GM19043 (cell line): ENCODE results near the gene SLC13A2.
"Not testable (repeated sequence)": the region's sequence is repeated elsewhere in the genome, so short reads cannot be mapped to it uniquely, and the experiment has no call there.

ENCODE experiments used
- ATAC-seq: cut with Tn5 transposase; IDR thresholded peaks from one replicate; pipeline ENCODE4 v1.9.1; 2021; ENCODE audit warnings: low read depth; ENCODE audit not compliant: unreplicated experiment

SLC13A2 gene, protein sequence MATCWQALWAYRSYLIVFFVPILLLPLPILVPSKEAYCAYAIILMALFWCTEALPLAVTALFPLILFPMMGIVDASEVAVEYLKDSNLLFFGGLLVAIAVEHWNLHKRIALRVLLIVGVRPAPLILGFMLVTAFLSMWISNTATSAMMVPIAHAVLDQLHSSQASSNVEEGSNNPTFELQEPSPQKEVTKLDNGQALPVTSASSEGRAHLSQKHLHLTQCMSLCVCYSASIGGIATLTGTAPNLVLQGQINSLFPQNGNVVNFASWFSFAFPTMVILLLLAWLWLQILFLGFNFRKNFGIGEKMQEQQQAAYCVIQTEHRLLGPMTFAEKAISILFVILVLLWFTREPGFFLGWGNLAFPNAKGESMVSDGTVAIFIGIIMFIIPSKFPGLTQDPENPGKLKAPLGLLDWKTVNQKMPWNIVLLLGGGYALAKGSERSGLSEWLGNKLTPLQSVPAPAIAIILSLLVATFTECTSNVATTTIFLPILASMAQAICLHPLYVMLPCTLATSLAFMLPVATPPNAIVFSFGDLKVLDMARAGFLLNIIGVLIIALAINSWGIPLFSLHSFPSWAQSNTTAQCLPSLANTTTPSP

DNA sequence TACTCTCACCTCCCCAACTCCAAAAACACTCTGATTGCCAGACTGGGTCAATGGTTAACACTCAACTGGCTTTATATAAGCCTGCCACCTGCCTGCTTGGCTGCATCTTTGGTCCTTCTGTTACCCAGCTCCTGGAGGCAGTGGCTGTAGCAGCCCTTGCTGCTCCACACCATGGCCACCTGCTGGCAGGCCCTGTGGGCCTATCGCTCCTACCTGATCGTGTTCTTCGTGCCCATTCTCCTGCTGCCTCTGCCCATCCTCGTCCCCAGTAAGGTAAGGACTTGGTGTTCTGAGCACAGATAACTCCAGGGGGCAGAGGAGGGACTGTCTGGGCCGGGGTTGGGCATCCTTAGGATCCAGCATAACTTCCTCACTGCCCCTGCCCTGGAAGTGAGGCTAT lies at the start of gene SLC13A2:
SLC13A2 (plus strand) TSS at position 103 of the 400 bp plus-strand sequence; CDS start at position 172, 69 bp downstream.
- ATAC-seq = no peak

DNA sequence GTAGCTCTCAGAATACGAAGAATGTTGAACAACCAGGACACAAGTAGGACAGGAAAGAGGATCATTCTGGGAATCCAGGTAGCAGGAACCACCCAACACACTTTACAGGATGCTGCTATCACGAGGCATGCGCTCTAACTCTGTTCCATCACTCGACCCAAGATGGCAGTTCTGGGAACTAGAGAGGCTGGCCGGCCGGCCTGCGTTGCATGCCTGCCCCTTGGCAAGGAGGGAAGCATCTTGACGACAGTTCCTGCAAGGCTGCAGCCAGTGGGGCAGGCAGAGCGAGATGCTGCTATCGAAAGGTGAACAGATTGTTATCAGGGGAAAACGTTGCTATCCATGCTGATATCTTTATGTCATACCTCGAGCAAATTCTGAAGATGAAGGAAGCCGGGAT lies 48.2 kb upstream of the SLC13A2 start:
- no peak for ATAC-seq

DNA sequence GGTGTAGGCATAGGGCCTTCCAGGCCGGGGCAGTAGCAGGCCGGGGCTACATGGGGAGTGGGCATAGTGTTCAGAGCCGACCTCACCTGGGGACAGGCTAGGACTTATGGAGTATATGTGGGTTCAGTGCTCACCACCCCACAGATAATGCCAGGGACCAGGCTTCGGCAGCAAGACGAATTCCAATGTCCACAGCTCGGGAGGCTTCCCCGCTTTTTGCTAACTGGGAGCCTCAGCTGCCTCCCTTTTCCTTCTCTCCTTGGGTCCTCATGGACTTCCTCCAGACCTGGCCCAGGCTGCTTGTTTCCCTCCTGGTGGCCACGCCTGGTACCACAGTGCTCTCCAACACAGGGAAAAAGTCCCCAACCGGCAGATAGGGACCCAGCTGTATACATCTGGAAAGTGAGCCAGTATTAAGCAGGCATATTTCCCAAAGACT lies 47.3 kb upstream of the SLC13A2 start:
- ATAC-seq = no peak

DNA sequence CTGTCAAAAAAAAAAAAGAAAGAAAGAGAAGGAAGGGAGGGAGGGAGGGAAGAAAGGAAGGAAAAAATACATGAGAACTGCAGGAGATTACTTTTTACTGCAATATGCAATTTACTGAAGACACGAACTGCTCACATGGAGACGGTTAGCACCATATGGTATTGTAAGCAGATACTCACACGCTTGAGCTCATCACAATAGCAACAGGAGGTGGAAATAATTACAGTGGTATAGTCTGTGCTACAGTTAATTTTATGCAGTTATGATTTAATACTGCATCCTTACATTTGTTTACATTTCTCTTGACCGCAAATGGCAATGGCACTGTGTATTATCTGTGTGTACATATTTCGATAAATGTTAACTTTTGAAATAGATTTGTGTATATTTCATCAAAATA lies 46.1 kb upstream of the SLC13A2 start:
- ATAC-seq = no peak

- ATAC-seq = not testable (repeated sequence)
Observed at GRCh38 chr17:28427982-28428381, 45.5 kb upstream of the SLC13A2 start.

DNA sequence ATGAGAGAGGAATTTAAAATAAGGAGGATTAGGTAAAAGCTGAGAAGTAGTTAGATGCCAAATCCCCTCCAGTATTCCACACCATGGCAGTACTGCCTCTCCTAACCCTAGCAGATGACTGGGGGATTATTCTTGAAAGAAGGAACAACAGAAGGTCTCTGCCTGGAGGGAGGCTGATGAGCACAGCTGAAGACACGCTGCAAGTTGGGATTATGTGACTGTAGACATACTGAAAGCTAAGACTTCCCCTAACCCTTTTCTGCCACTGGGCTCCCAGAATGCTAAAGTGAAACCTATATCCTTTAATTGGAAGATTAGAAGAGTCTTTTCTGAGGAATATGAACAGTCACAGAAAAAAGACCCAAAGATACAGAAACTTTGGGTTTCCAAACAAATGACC lies 39.7 kb upstream of the SLC13A2 start:
- no peak for ATAC-seq

DNA sequence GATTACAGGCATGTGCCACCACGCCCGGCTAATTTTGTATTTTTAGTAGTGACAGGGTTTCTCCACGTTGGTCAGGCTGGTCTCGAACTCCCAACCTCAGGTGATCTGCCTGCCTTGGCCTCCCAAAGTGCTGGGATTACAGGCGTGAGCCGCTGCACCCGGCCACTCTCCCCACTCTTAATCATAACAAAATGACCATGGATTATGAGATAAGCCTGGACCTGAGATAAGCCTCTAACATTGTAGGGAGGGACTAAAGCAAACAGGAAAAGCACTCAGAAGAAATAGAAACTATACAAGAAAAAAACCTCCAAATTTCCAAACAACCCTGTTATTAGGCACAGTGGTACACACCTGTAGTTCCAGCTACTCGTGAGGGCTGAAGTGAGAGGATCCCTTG lies 39.1 kb upstream of the SLC13A2 start:
- ATAC-seq = not testable (repeated sequence)

DNA sequence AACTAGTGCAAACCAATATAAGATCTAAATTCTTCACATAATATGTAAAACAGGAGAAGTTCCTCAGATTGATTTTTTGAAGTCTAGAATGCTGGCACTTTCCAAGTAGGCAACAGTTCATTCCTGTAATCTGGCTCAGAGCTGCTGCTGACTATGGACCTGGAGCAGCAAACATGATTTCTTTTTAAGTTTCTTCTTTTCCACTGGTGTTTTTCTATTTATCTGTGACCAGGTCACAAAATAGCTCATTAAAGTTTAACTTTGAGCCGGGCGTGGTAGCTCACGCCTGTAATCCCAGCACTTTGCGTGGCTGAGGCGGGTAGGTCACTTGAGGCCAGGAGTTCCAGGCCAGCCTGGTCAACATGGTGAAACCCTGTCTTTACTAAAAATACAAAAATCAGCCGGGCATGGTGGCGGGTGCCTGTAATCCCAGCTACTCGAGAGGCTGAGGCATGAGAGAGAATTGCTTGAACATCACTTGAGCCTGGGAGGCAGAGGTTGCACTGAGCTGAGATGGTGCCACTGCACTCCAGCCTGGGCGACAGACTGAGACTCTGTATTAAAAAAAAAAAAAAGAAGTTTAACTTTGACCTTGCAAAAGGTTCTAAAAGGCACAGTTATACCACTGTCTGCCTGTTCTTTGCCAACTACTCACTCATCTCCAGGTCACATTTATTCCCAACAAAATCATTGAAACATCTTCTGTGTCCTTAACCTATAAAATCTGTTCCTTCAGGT lies 29.4 kb upstream of the SLC13A2 start:
- ATAC-seq = no peak

DNA sequence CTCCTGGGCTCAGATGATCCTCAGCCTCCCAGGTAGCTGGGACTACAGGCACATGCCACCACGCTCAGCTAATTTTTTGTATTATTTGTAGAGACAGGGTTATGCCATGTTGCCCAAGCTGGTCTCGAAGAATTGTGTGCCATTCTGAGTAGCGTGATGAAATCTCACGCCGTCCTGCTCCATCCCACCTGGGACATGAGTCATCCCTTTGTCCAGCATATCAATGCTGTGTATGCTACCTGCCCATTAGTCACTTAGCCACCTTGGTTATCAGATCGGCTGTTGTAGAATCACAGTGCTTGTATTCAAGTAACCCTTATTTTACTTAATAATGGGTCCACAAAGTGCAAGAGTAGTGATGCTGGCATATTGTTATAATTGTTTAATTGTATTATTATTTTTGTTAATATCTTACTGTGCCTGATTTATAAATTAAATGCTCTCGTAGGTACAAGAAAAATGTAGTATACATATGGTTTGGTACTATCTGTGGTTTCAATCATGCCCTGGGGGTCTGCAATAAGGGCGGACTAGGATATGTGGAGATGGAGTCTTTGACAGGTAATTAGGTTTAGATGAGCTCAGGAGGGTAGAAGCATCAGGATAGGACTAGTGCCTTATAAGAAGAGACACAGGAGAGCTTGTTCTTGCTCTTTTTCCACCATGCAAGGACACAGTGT lies 26.6 kb upstream of the SLC13A2 start:
- no peak for ATAC-seq

DNA sequence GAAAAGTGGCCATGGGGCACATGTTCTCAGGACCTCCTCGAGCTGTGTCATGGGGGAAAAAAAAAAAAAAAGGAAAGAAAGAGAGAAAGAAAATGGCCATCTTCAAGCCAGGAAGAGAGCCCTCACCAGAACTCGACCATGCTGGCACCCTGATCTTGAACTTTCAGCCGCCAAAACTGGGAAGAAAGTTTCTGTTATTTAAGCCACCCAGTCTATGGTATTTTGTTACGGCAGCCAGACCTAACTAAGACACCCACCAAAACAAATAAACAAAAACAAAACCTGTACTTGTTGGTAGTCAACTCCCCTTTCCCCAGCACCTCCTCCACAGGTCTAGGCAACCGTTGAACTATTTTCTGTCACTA lies 26.1 kb upstream of the SLC13A2 start:
- ATAC-seq = no peak

DNA sequence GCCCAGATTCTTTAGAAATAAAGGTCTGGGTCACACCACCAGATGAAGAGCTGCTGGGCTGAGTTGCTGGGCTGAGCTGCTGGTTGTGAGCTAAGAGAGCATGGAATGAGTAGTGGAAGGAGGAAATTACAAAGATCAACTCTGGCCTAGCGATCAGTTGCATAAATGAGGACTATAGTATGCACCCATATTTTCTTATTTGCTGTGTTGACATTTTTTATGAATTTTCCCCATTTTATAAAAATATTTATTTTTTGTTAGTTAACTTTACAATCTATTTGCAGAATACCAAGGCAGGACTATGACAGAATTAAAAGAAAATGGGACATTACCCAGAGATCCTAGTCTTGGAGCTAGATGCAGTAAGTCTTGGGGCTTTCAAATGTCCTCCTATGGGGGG lies 23.6 kb upstream of the SLC13A2 start:
- no peak for ATAC-seq

DNA sequence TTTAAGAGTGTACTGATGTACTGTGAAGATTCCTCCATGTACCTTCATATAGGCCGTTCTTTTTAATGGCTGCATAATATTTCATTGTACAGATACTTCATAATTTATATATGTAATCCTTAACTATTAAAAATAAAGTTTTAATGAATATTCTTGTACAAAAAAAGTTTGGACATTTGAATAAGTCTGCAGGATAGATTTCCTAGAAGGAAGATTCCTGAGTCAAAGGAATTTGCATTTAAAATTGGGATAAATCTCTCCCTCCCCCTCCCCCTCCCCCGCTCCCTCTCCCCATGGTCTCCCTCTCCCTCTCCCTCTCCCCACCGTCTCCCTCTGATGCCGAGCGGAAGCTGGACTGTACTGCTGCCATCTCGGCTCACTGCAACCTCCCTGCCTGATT lies 15.6 kb upstream of the SLC13A2 start:
- ATAC-seq = no peak

DNA sequence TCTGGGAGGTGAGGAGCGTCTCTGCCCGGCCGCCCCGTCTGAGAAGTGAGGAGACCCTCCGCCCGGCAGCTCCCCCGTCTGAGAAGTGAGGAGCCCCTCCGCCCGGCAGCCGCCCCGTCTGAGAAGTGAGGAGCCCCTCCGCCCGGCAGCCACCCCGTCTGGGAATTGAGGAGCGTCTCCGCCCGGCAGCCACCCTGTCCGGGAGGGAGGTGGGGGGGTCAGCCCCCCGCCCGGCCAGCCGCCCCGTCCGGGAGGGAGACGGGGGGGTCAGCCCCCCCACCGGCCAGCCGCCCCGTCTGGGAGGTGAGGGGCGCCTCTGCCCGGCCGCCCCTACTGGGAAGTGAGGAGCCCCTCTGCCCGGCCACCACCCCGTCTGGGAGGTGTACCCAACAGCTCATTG lies 14.6 kb upstream of the SLC13A2 start:
- ATAC-seq = not testable (repeated sequence)

DNA sequence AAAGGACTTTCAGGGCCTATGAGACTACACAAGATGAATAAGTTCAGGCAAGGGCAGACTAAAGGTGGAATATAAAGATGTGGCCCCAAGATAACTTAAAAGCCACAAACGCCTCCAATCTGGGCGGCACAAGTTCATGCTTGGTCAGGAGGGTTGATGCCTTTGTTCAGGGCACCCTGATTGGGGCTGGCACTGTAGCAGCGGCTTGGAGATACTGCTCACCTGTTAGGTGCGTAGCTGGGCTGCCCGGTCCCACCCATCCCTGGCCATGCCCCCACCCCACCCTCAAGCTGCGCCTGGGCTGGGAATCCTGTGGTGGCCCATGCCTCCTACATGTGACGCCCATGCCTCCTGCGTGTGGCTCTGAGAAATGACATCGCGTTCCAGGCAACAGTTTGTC lies 12.5 kb upstream of the SLC13A2 start:
- no peak for ATAC-seq

- ATAC-seq = no peak
Observed at GRCh38 chr17:28466001-28466400, 7.4 kb upstream of the SLC13A2 start.

DNA sequence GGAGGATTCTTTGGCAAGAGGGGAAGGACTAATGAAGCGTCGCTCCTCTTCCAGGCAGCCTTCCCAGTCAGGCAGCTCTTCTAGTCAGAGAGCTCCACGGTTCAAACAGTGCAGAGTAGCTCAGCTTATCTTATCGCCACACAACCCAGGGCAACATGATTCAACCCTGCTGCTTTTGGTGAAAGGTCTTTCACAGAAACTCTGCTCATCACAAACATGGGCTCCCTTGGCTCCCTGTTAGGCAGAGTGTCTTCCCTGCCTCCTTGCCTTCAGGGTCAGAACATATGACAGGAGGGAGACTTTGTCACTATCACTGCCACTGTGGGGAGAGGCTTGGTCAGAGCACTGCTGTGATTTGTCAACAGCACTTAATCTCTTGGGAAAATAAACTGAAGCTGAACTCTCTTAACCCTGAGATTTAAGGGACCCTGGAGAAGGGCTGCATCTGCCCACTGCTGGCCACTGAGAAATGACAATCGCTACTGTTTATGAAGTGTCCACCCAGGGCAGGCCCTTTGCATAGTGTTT lies 6.9 kb upstream of the SLC13A2 start:
- no peak for ATAC-seq

DNA sequence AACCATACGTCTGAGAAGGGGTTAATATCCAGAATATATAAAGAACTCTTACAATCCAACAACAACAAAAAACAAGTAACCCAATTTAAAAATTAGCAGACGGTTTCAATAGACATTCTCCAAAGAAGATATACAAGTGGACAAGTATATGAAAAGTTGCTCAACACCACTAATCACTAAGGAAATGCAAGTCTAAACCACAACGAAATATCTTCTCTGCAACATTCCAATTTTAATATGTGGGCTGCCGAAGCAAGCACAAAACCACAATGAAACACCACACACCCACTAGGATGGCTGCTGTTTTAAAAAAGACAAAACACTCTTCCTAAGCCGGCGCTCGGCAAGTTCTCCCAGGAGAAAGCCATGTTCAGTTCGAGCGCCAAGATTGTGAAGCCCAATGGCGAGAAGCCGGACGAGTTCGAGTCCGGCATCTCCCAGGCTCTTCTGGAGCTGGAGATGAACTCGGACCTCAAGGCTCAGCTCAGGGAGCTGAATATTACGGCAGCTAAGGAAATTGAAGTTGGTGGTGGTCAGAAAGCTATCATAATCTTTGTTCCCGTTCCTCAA lies 5.9 kb upstream of the SLC13A2 start:
- no peak for ATAC-seq

GRCh38 chr17:28468033-28468735 lies 5.3 kb upstream of the SLC13A2 start:
- ATAC-seq = not testable (repeated sequence)

- no peak for ATAC-seq
Observed at GRCh38 chr17:28468781-28469180, 4.7 kb upstream of the SLC13A2 start.

- no peak for ATAC-seq
Observed at GRCh38 chr17:28469376-28469775, 4.1 kb upstream of the SLC13A2 start.
